GM10847 (cell line): Measurements from ENCODE around the gene ADAMTS18.

Source experiments
- POLR2A ChIP-seq: IDR thresholded peaks from 2 replicates; pipeline ENCODE4 v1.6.1; 2011; ENCODE audit not compliant: insufficient read length; ENCODE audit errors: extremely low read depth

The ADAMTS18 gene

DNA sequence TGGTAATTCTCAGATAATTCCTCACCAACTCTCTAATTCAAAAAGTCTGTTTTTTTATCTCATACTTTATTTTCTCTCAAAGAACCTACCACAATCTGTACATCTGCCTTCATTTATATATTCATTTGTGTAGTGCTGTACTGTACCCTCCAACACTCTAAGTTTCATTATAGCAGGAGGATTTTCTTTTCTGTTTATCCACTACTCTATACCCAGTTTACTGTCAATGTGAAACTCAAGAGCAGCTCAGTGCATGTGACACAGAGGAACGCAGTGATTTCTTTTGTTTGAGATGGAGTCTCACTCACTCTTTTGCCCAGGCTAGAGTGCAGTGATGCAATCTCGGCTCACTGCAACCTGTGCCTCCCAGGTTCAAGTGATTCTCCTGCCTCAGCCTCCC is 117.8 kb downstream of the ADAMTS18 start:
- TF ChIP-seq POLR2A = no peak

DNA sequence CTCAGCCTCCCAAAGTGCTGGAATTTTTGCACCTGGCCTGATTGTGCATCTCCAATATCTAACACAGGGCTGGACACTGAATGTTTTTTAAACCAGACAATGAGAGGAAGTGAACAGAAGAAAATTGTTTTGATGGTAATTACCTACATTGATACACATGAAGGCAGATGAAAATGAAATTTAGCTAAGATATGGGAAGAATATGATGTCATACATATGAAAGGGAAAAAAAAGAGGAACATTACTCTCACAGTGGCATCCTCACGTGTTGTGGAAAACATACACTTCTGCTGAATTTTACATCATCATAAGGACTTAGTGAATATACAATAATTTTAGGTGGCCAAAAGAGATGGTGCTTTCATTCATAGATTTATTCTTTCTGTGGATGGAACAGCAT is 124.0 kb downstream of the ADAMTS18 start:
- TF ChIP-seq POLR2A = no peak

DNA sequence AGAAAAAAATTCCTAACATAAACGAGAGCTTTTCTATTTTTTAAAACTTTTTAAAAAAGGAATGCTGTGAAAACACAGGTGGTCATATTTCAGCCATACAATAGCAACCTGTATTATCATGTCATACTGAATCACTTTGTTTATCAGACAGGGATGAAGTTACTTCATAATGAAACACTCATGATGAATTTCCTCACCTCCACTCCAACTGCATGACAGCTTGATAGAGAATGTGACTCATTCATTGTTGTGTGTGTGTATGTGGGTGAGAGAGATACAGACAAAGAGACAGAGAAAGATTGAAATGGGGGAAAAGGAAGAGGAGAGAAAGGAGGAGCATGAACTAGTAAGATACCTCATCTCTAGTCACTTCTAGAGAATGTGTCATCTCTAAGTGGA is 126.7 kb downstream of the ADAMTS18 start:
- TF ChIP-seq POLR2A = no peak

DNA sequence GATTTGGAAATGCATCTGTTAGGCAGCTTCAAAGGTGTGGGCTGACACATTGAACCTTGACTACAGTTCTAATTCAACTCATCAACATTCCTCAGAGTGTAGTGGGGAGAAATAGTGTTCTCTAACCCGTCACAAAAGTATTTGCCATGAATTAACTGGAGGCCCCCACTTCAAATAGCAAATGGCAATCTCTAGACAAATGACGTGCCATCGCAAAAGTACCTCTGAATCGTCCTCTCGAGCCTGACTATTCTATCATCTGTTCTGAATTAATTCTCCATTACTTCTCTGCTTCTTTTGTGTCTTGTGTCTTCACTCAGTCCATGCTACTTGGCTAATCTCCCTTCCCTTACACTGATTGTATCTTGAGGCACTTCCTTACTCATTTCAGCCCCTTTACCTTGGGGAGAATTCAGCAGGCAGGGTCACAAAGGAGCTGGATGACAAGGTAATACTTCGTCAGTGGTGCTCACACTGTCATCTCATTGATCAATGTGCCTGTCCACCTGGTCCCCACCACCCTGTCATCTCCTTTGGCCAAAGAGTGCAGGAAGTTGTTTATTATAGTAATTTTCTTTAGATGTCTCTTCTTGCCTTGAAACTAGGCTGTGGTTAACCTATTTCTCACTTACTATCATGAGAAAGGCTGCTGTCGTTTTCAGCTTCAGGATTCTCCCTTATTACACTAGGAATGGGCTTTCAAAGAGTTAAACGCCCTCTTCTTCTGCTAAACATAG is 127.2 kb downstream of the ADAMTS18 start:
- no peak for TF ChIP-seq POLR2A

DNA sequence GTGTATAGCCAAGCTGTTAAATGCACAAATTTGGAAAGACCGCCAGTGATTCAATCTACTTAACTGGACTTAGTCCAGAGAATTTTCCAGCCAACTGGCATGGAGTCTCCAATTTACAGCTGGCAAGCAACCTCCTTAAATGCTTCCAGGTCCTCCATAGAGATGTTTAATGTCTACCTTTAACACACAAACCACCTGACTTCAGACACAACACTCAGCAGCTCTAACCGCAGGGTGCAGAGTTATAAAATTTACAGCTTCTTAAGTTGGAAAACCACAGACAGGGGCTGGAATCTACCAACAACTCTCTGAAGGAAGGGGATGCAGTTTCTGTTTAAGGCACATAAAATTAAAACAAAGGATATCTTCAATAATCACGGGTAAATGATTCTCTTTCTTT is 128.8 kb downstream of the ADAMTS18 start:
- TF ChIP-seq POLR2A = no peak

DNA sequence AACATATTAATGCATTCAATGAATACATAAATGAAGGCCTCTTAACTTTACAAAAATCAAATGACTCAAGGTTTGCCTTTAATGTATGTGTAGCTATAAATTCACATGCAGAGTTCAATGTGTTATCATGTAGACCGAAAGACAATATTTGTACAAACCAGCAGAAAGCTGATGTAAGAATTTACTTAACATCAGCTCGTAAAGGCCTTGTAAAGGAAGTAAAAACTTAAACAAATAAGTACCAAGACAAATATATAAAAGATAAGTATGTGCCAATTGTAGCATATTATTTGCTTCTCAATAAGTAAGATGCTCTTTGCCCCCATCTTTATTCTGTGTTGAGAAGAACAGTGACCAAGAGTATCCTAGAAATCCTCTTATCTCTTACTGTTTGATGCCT is 130.0 kb downstream of the ADAMTS18 start:
- no peak for TF ChIP-seq POLR2A

DNA sequence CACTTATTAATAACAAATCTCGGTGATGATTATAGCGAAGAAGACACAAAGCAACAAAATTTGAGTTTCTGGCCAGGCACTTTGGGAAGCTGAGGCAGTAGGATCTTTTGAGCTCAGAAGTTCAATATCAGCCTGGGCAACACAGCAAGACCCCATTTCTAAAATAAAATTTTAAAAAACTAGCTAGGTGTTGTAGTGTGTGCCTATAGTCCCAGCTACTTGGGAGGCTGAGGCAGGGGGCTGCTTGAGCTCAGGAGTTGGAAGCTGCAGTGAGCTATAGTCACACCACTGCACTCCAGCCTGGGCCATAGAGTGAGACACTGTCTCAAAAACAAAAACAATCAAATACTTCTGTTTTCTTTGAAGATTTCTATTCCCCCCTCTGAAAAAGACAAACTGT is 130.7 kb downstream of the ADAMTS18 start:
- no peak for TF ChIP-seq POLR2A

DNA sequence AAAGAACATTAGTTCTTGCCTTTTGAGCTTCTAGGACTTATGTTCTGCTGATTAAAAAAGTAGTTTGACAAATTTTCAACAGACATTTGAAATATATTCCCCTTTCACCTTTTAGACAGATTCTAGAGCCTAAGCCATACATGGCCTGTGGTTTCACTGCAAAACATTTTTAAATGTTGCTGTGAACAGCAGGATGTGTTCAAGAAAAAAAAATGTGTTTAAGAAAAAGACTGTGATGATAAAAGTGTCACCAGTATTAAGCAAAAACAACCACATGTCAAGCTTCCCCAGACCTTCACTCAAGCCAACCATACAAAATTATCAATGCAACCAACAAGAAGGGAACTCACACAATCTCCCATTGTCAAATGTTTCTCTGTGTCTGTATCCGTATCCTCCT is 132.2 kb downstream of the ADAMTS18 start:
- no peak for TF ChIP-seq POLR2A

DNA sequence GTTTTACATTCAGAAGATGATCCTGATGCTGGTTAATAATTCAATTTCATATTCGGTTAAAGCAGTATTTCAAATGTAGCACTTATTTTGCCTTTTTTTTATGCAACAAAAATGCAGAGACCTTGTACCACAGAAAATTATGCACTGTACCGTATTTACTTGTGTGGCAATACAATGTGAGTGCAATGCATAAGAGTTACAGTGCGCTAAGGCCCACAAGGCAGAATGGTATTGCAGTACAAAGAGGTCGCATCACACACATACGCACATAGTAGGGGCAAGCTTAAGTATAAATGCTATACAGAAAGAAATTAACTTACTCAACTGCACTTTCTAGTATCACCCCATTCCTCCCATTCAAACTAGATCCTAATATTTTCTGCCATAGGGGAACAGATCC is 132.6 kb downstream of the ADAMTS18 start:
- TF ChIP-seq POLR2A = no peak

DNA sequence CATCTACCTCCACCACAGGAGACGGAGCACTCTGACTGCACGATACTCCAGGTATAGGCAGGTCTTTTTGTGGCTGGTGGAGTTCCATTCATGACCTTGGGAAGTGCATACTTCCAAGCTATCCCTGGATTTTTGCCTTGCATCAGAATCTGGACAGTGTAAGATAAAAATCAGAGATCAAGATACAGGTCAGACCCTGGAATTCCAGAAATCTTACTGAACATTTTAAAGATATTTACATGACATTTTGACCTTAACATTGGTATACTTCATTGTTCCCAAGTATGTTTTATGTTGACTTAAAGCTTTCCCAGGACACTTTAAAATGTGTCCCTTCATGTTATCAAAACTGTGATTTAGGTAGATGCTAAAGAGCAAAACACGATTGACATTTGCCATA is 134.6 kb downstream of the ADAMTS18 start:
- TF ChIP-seq POLR2A = no peak

DNA sequence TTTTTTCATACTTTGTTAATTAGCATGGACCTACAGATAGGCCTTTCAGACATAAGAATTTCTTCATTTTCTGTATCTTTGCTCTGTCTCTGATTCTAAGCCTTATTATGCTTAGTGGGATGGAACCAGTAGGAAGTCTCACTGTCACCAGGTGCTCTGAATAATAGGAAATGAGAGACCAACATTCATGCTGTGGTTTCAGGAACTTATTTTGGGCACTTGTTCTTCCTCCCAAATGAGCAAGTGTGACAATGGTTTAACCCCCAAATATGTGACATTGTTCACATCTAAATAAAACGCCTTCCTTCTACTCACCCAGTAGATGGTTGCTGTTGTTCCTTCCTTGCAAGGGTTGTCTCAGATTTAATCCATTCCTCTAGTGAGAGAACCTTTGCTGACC is 135.4 kb downstream of the ADAMTS18 start:
- no peak for TF ChIP-seq POLR2A

DNA sequence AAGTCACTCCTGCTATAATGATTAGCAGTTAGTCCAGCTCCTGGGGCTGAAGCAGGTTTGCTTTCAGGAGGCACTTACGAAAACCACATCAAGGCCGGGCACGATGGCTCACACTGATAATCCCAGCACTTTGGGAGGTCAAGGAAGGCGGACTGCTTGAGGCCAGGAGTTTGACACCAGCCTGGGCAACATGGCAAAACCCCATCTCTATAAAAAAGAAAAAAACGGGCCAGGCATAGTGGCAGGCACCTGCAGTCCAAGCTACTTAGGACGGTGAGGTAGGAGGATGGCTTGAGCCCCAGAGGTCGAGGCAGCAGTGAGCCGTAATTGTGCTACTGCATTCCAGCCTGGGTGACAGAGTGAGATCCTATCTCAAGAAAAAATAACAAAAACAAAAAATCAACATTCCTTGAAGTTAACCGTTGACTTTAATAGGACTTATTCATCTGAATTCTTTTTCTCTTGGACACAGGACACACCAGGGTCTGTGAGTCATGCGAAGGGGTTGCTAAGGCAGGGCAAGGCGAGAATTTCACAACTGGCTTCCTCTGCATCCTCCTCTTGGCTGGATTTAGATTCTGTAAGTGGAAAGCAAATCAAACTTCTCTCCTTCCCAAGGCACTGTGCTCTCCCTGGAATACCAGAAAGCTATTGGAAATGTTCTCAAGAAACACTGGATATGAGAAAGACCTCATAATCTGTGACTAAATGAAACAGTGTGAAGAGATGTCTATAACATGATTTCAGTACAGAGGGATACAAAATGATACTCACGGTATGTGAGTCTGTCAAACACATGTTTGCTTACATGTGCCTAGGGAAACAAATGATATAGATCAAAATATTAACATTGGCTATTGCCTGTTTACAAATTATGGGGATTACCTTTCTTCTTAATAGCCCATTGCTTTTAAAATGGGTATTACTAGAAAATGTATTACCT is 136.1 kb downstream of the ADAMTS18 start:
- TF ChIP-seq POLR2A = no peak

DNA sequence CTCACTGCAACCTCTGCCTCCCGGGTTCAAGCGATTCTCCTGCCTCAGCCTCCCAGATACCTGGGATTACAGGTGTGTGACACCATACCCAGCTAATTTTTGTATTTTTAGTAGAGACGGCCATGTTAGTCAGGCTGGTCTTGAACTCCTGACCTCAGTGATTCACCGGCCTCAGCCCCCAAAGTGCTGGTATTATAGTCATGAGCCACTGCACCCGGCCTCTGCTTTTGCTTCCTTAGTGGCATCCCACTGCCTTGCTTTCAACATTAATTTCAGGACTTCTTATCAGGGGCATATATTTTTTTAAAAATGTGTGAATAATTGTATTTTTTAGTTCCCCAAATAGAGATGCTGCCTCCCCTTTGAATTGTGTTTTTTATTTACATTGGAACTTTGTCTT is 136.8 kb downstream of the ADAMTS18 start:
- no peak for TF ChIP-seq POLR2A

DNA sequence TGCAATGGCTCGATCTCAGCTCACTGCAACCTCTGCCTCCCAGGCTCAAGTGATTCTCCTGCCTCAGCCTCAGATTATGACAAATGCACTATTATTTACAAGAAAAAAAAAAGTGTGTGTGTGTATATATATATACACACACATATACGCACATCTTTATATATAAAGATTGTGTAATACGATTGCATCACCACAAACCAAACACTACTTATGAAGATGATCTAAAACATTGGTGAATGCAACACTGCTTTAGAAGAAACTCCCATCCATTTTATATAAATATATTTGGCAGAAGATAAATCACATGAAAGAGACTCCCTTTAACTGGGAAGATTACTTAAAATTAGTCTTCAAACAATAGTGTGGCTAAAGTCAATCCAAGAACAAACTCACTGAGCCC is 138.9 kb downstream of the ADAMTS18 start:
- no peak for TF ChIP-seq POLR2A

DNA sequence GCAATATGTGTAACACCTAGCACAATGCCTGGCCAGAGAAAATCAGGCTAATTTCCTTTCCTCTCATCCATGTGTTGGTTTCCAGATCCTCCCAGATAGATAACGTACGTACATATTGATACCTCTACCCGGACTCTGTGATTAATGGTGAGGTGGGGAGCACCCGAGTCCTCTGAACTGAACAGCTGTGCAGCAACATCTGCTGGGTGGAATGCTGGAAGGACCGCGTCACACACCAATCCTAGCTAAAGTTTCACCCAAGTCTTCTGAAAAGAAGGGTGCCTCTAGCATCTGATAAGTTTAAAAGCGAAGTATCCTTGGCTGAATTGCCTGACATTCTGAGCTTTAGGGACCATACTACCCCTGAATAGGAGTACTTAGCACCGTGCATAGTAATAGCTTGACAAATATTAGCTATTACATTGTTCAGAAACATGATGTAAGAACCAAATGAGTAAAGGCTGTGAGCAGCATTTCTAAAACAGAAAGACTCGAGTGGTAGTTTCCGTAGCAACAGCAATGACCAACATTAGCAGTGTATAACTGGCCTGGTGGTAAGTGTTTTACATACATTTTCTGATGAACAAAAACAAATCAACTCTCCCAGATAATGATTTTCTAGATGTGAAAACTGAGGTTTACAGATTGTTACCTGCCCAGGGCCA is 144.3 kb downstream of the ADAMTS18 start:
- TF ChIP-seq POLR2A = no peak

DNA sequence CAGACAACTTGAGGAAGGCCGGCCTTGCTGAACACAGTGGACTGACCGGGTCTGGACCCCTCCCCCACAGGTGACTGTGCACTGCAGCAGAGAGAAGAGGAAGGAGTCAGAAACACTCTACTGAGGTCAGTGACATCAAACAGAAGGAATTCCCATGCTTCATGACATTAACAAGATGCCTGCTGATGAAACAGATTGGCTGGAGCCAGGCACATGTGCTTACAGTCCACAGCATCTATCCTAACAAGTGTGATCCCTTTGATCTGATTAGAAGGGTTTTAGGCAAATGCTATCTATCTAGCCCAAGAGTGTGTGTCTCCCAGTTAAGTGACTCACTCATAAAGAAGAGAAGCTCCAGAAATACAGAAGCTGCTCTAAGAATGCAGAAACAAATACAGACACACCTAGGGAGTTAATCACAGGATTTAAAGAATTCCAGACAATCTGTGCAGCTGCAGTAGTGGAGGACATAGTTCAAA is 145.5 kb downstream of the ADAMTS18 start:
- TF ChIP-seq POLR2A = no peak
